CD1c-positive myeloid dendritic cell (primary cell): ENCODE results near the gene WSB1.
A peak's percentile ranks its signal among the peaks of the same experiment; 100 is the strongest.

ENCODE experiments used
- DNase-seq: peaks from one replicate; pipeline ENCODE4 v3.0.0-alpha.2; 2016; ENCODE audit errors: extremely low spot score

WSB1 gene

GRCh38 chr17:27357236-27357635 is 63.3 kb downstream of the WSB1 start:
- DNase-seq, result no peak

GRCh38 chr17:27360507-27360906 is 66.6 kb downstream of the WSB1 start:
- DNase-seq, result peak; percentile 27

DNA sequence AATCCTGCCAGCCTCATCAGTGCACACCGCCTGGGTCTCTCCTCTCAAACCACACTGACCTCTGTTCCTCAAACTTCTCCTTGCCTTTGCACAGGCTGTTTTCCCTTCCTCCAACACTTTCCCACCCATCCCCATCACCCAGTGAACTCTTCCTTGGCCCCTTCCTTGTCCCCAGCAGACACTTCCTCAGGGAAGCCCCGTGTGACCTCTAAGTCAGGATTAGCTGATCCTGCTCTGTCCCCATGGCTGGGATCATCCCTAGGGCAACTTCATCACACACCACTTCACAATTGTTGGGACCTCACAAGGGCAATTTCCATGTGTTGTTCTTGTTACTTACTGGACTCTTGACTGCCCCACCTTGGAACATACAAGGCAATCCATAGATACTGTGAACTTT is 67.8 kb downstream of the WSB1 start:
- DNase-seq, result no peak

DNA sequence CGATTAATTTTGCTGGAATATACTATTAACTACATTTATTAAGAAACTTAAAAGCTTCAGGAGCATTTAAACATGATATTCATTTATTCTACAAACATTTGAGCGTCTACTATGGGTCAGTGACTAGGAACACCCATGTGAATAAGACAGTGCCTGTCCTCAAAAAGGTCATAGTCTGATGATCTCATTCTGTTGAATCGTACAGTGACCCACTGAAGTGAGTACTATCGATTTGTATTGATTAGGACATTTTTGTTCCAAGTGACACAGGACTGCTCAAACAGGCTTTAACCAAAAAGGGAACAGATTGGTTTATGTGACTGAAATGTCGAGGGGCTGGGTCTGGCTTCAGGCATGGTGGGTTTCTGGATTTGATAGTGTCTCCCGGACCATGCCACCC is 68.6 kb downstream of the WSB1 start:
- DNase-seq, result no peak

- no peak for DNase-seq
Measured at GRCh38 chr17:27362909-27363308, 69.0 kb downstream of the WSB1 start.

GRCh38 chr17:27363326-27363725 is 69.4 kb downstream of the WSB1 start:
- no peak for DNase-seq
